GM18499 (cell line): Measurements from ENCODE around the gene FAM24B.

Experiments
- ATAC-seq: cut with Tn5 transposase; IDR thresholded peaks from one replicate; pipeline ENCODE4 v1.9.1; 2021; ENCODE audit warnings: moderate number of reproducible peaks; ENCODE audit not compliant: insufficient read depth, unreplicated experiment

Gene FAM24B

GRCh38 chr10:122830273-122830964, 49.0 kb downstream of the FAM24B start:
- no peak for ATAC-seq

GRCh38 chr10:122829454-122829853, 49.9 kb downstream of the FAM24B start:
- ATAC-seq = no peak

GRCh38 chr10:122828716-122829255, 50.6 kb downstream of the FAM24B start:
- ATAC-seq = no peak

- ATAC-seq = no peak
These were observed 52.1 kb downstream of the FAM24B start for GRCh38 chr10:122827302-122827701.

- no peak for ATAC-seq
These were observed 56.2 kb downstream of the FAM24B start for GRCh38 chr10:122822973-122823690.

- no peak for ATAC-seq
These were observed 57.6 kb downstream of the FAM24B start for GRCh38 chr10:122821808-122822207.

- no peak for ATAC-seq
These were observed 63.9 kb downstream of the FAM24B start for GRCh38 chr10:122815458-122815857.

- ATAC-seq = no peak
These were observed 64.9 kb downstream of the FAM24B start for GRCh38 chr10:122814493-122814892.

GRCh38 chr10:122812751-122813150, 66.6 kb downstream of the FAM24B start:
- ATAC-seq = no peak

GRCh38 chr10:122802282-122802681, 77.1 kb downstream of the FAM24B start:
- ATAC-seq = no peak
